ENCODE measurements around the gene AGXT2.

AGXT2 gene

DNA sequence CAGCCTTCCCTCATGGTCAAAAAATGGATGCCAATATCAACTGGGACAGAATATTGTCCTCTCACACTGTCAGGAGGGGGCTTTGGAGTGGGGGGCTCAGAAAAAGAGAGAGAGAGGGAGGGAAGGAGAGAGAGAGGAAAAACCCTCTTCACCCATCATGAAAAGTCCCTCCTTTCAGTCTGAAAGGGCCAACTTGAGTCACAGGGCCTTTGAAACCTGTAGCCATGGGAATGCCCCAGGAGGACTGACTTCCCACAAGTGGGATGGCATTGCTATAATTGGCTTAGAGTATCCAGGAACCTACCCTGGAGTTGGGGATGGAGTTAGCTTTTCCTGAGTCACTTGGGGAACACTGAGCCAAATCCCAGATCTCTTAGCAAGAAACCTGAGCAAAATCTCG lies 77.2 kb downstream of the AGXT2 start:
- no peak for DNase-seq (ENCODE audit: extremely low spot score)
- TF ChIP-seq, protein P1, sequence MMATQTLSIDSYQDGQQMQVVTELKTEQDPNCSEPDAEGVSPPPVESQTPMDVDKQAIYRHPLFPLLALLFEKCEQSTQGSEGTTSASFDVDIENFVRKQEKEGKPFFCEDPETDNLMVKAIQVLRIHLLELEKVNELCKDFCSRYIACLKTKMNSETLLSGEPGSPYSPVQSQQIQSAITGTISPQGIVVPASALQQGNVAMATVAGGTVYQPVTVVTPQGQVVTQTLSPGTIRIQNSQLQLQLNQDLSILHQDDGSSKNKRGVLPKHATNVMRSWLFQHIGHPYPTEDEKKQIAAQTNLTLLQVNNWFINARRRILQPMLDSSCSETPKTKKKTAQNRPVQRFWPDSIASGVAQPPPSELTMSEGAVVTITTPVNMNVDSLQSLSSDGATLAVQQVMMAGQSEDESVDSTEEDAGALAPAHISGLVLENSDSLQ (IDR thresholded peaks at IDR 0.05) = no peak
- no peak for TF ChIP-seq SP1 (IDR thresholded peaks at IDR 0.05)
- CTCF ChIA-PET = no interaction called here
- POLR2A ChIA-PET = no interaction called here

DNA sequence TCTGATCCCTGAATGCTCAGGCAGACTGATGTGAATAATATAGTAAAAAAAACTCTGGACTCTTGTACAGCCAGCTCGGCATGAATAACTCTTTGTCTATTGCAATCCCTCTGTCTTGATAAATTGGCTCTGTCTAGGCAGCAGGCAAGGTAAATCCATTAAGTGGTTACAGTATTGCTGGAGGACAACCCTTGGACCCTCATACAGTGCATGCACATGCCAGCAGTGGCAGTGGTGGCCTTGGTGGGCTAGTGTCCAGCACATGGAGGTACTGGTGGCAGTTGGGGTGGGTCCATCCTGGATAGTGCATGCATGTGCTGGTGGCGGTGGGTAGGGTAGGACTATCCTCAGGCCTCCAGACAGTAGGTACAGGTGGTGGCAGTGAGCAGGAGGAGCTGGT lies 79.5 kb downstream of the AGXT2 start:
- POLR2A ChIA-PET = no interaction called here
- TF ChIP-seq BHLHE40 (IDR thresholded peaks at IDR 0.05; ENCODE audit: borderline replicate concordance) = no peak
- no peak for DNase-seq (ENCODE audit: extremely low spot score)
- CTCF ChIA-PET = no interaction called here

DNA sequence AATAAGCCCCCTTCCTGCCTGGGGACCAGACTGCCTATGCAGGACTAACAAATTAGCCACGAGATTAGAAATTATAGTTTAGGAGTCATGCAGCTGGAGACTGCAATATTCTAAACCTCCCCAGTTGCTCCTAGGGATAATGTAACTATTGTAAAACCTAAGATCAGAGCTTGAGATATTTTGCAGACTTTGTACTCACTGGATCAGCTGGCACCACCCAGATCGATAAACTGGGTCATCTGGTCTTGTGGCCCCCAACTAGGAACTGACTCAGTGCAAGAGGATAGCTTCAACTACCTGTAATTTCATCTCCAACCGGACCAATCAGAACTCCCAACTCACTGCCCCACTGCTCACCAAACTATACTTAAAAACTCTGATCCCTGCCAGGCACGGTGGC lies 80.2 kb downstream of the AGXT2 start:
- POLR2A ChIA-PET = no interaction called here
- CTCF ChIA-PET = no interaction called here
- TF ChIP-seq SP1 (IDR thresholded peaks at IDR 0.05) (no peak), LEF1 (IDR thresholded peaks at IDR 0.05; ENCODE audit: borderline replicate concordance) (no peak), BHLHE40 (IDR thresholded peaks at IDR 0.05; ENCODE audit: borderline replicate concordance) (no peak), FOXM1 (IDR thresholded peaks at IDR 0.05; ENCODE audit: borderline replicate concordance) (no peak), FOXK2 (IDR thresholded peaks at IDR 0.05) (no peak), CTBP1 (IDR thresholded peaks at IDR 0.05; ENCODE audit: borderline replicate concordance) (no peak), NFRKB (IDR thresholded peaks at IDR 0.05) (no peak), ELF4 (IDR thresholded peaks at IDR 0.05) (no peak), HDGF (IDR thresholded peaks at IDR 0.05; ENCODE audit: borderline replicate concordance) (no peak), TARDBP (IDR thresholded peaks at IDR 0.05) (no peak), L3MBTL2 (conservative IDR thresholded peaks at IDR 0.05) (no peak), SUZ12 (IDR thresholded peaks at IDR 0.05) (no peak), ZNF384 (IDR thresholded peaks at IDR 0.05) (no peak), ARNT (IDR thresholded peaks at IDR 0.05) (no peak)
- TF ChIP-seq, protein P1 (IDR thresholded peaks at IDR 0.05) = no peak
- no peak for DNase-seq (ENCODE audit: extremely low spot score)

DNA sequence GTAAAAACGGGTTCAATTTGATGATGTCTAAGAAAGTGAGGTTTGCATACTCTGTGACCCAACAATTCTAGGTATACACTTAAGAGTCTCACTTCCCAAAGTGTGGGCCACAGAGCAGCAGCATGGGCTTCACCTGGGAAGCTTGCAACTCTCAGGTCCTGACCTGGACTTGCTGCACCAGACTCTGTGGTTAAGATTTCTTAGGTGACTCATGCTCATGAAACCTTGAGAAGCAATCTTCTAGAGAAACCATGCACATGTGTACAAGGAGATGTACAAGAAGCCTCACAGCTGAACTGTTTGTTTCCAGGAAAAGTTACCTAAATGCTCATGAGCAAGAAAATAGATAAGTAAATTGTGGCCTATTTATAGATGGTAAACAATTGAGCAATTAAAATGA lies 88.4 kb downstream of the AGXT2 start:
- no peak for DNase-seq (ENCODE audit: extremely low spot score)
- ChIA-PET POLR2A (no interaction called here), CTCF (interaction anchor here (0.8 kb wide), 1 partner anchor 15 kb away, joined by 3 read pairs; no protein-coding TSS in a partner anchor)
- TF ChIP-seq ELF4 (IDR thresholded peaks at IDR 0.05) = no peak
- TF ChIP-seq CTBP1 (IDR thresholded peaks at IDR 0.05; ENCODE audit: borderline replicate concordance) = no peak
- no peak for TF ChIP-seq TARDBP (IDR thresholded peaks at IDR 0.05)
- TF ChIP-seq ARNT (IDR thresholded peaks at IDR 0.05) = no peak
- no peak for TF ChIP-seq SUZ12 (IDR thresholded peaks at IDR 0.05)
- no peak for TF ChIP-seq NFRKB (IDR thresholded peaks at IDR 0.05)

DNA sequence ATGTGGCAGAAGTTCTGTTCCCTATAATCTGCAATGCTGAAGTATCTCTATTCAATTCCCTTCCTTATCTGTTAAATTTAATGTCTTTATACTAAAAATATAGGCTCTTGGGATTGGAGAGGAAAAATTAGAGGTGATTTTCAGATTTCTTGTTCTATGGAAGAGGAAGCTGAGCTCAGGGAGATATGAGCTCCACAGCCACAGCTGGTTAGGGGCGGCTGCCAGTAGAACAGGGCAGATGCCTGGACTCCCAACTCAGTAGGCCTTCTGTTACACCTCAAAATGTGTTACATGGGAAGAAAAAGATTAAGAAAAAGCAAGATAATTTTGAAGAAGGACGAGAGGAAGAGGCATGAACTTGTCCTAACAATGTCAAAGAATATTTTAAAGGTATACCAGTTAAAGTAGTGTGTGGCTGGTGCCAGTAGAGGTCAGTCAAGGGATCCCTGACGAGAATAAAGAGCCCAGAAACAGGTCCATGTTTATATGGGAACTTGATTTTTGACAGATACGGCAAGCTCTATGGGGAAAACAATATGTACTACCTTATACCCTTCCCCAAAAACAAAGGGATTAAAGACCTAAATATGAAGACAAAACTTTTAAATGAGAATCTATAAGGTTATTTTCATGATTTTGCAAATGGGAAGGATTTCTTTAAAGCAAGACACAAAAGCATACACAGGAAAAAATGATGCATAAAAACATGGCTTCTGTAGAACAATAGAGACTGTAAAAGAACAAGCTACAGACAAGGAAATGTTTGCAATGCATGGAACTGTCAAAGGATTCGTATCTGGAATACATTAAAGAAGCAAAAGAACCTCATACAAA lies 89.7 kb downstream of the AGXT2 start:
- DNase-seq (ENCODE audit: extremely low spot score) = peak; percentile 48
- no peak for TF ChIP-seq CTBP1 (IDR thresholded peaks at IDR 0.05; ENCODE audit: borderline replicate concordance)
- no peak for TF ChIP-seq HDGF (IDR thresholded peaks at IDR 0.05; ENCODE audit: borderline replicate concordance)
- TF ChIP-seq, protein P1 (IDR thresholded peaks at IDR 0.05) = no peak
- ChIA-PET CTCF (interaction anchor here (0.6 to 1.0 kb wide), 6 partner anchors 7 to 961 kb away, joined by 3 to 6 read pairs (median 3); no protein-coding TSS in a partner anchor), POLR2A (interaction anchor here (0.8 kb wide), 1 partner anchor 43 kb away, joined by 4 read pairs; the partner anchor contains the start of genes BRIX1 and RAD1)

DNA sequence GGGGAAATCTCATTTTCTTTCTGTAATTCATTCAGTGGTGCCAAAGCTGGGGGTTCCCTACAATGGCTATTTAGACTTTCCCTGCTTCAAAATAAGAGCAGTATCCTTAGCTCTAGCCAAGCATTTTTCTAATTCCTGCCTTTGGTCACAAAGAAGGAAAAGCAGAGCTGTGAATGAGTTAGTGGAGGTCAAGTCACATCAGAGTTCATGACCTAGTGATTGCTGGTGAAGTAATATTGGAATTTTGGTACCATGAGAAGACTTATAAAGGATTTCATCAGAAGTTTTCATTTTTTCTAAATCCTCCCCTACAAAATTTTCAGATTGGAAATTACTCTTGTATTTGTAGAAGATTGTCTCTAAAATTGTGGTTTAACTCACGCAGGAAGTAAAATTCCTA lies 90.4 kb downstream of the AGXT2 start:
- no peak for DNase-seq (ENCODE audit: extremely low spot score)
- POLR2A ChIA-PET = no interaction called here
- CTCF ChIA-PET = interaction anchor here (0.8 kb wide), 2 partner anchors 8 to 19 kb away, joined by 3 read pairs; no protein-coding TSS in a partner anchor
- TF ChIP-seq CTBP1 (IDR thresholded peaks at IDR 0.05; ENCODE audit: borderline replicate concordance) = no peak
- TF ChIP-seq L3MBTL2 (conservative IDR thresholded peaks at IDR 0.05) = no peak
- no peak for TF ChIP-seq SUZ12 (IDR thresholded peaks at IDR 0.05)
- no peak for TF ChIP-seq SP1 (IDR thresholded peaks at IDR 0.05)
